GM12891 (cell line): ENCODE data around the gene LMO7.

Source experiments
- DNase-seq: peaks from one replicate; pipeline ENCODE4 v3.0.0; 2011; ENCODE audit warnings: low spot score; ENCODE audit not compliant: insufficient read length
- FAIRE-seq: peaks from 2 replicates; lab custom pipeline; 2011; peaks lifted over from hg19 to GRCh38; lab: Jason Lieb, UNC
- PAX5 ChIP-seq: IDR thresholded peaks from 2 replicates; pipeline ENCODE4 v1.6.1; 2011; ENCODE audit warnings: low read length, moderate library complexity, mild to moderate bottlenecking; ENCODE audit not compliant: insufficient read depth, severe bottlenecking
- POLR2A ChIP-seq: IDR thresholded peaks from 2 replicates; pipeline ENCODE4 v1.6.1; 2011; ENCODE audit warnings: low read depth, low read length, control low read depth
- POLR2AphosphoS5 ChIP-seq: IDR thresholded peaks from 2 replicates; pipeline ENCODE4 v1.6.1; 2011; ENCODE audit warnings: low read depth, low read length, control low read depth
- POU2F2 ChIP-seq: IDR thresholded peaks from 2 replicates; pipeline ENCODE4 v1.6.1; 2011; ENCODE audit warnings: low read depth, mild to moderate bottlenecking, control low read depth, low read length, moderate library complexity
- SPI1 ChIP-seq: IDR thresholded peaks from 2 replicates; pipeline ENCODE4 v1.6.1; 2011; ENCODE audit warnings: low read depth, low read length, control low read depth
- TAF1 ChIP-seq: IDR thresholded peaks from 2 replicates; pipeline ENCODE4 v1.6.1; 2011; ENCODE audit warnings: low read depth, low read length, control low read depth

LMO7 gene

GRCh38 chr13:75836441-75836840 is 200.3 kb downstream of the LMO7 start:
- no peak for FAIRE-seq
- DNase-seq: no peak

GRCh38 chr13:75838366-75839005 is 202.4 kb downstream of the LMO7 start:
- TF ChIP-seq TAF1: no peak
- TF ChIP-seq SPI1: no peak
- TF ChIP-seq POLR2AphosphoS5: no peak
- no peak for TF ChIP-seq PAX5
- FAIRE-seq: peak; percentile 43
- no peak for DNase-seq

More at GRCh38 chr13:75836441-75836840, 200.3 kb downstream of the LMO7 start:
- no peak for TF ChIP-seq POLR2A
- no peak for TF ChIP-seq PAX5
- no peak for TF ChIP-seq POLR2AphosphoS5
- TF ChIP-seq TAF1: no peak
- TF ChIP-seq POU2F2: no peak

GRCh38 chr13:75839406-75839805 is 203.3 kb downstream of the LMO7 start:
- no peak for TF ChIP-seq PAX5
- TF ChIP-seq SPI1: no peak
- TF ChIP-seq POU2F2: no peak
- no peak for TF ChIP-seq POLR2A
- FAIRE-seq (no peak), DNase-seq (no peak)

GRCh38 chr13:75841905-75842304 is 205.8 kb downstream of the LMO7 start:
- TF ChIP-seq POU2F2: no peak
- no peak for TF ChIP-seq SPI1
- no peak for TF ChIP-seq TAF1
- TF ChIP-seq PAX5: no peak
- TF ChIP-seq POLR2AphosphoS5: no peak
- TF ChIP-seq POLR2A: no peak
- FAIRE-seq: no peak
- DNase-seq: no peak

- TF ChIP-seq POLR2A (no peak), SPI1 (no peak), POLR2AphosphoS5 (no peak), PAX5 (no peak), TAF1 (no peak), POU2F2 (no peak)
- no peak for FAIRE-seq
- DNase-seq: no peak
These were observed 206.9 kb downstream of the LMO7 start for GRCh38 chr13:75843074-75843473.

- DNase-seq (no peak), FAIRE-seq (no peak)
- TF ChIP-seq TAF1 (no peak), POU2F2 (no peak), PAX5 (no peak), SPI1 (no peak), POLR2AphosphoS5 (no peak), POLR2A (no peak)
These were observed 207.9 kb downstream of the LMO7 start for GRCh38 chr13:75843991-75844390.

GRCh38 chr13:75847588-75847987 is 211.5 kb downstream of the LMO7 start:
- FAIRE-seq: peak; percentile 13
- DNase-seq: no peak
- TF ChIP-seq SPI1 (no peak), POLR2A (no peak), POLR2AphosphoS5 (no peak), TAF1 (no peak), PAX5 (no peak), POU2F2 (no peak)

GRCh38 chr13:75850916-75851315 is 214.8 kb downstream of the LMO7 start:
- TF ChIP-seq SPI1: no peak
- TF ChIP-seq POLR2A: no peak
- no peak for TF ChIP-seq PAX5
- TF ChIP-seq TAF1: no peak
- no peak for TF ChIP-seq POLR2AphosphoS5
- no peak for TF ChIP-seq POU2F2
- DNase-seq: no peak
- peak; percentile 13 for FAIRE-seq

GRCh38 chr13:75855216-75855615 is 219.1 kb downstream of the LMO7 start:
- no peak for TF ChIP-seq POLR2AphosphoS5
- no peak for TF ChIP-seq POU2F2
- no peak for TF ChIP-seq POLR2A
- no peak for TF ChIP-seq TAF1
- no peak for TF ChIP-seq PAX5
- TF ChIP-seq SPI1: no peak
- DNase-seq: no peak
- FAIRE-seq: no peak

GRCh38 chr13:75855847-75856246 is 219.7 kb downstream of the LMO7 start:
- TF ChIP-seq POLR2AphosphoS5: no peak
- TF ChIP-seq POU2F2: no peak
- no peak for TF ChIP-seq TAF1
- no peak for TF ChIP-seq POLR2A
- no peak for TF ChIP-seq SPI1
- no peak for TF ChIP-seq PAX5
- DNase-seq (no peak), FAIRE-seq (no peak)
